HEK293 (cell line): Measurements from ENCODE around the gene MAPK12.

Experiments
- CTCF ChIA-PET: fragments of 350-600 bp; formaldehyde crosslinking; extraction: SDS; loops from one replicate; lab custom pipeline; 2021; ENCODE audit warnings: antibody characterized with exemption; lab: Yijun Ruan, JAX
- POLR2A ChIA-PET: fragments of 300-600 bp; formaldehyde crosslinking; extraction: SDS; loops from one replicate; lab custom pipeline; 2020; ENCODE audit warnings: antibody characterized with exemption, inconsistent platforms; lab: Yijun Ruan, JAX
- H3K27ac ChIP-seq: fragments of 200-500 bp; sonication (Bioruptor generic); 2 replicates; pipeline ENCODE4 v1.5.1; 2014; ENCODE audit warnings: low read depth, low read length, control low read depth, inconsistent platforms; ENCODE audit errors: extremely low read depth
- H3K36me3 ChIP-seq, 2 experiments: fragments of 200-500 bp in 1 of 2; sonication (Bioruptor generic) in 1 of 2; 1 replicate in 1 of 2; 2 replicates in 1 of 2; pipeline ENCODE4 v1.5.1; 2014 to 2017; ENCODE audit warnings: inconsistent platforms in 2 of 2, low read length in 2 of 2; ENCODE audit not compliant: control insufficient read depth in 2 of 2, insufficient read depth in 1 of 2
- H3K4me1 ChIP-seq: fragments of 200-500 bp; sonication (Bioruptor generic); 2 replicates; pipeline ENCODE4 v1.5.1; 2014; ENCODE audit warnings: mild to moderate bottlenecking, low read length, inconsistent platforms; ENCODE audit not compliant: control insufficient read depth, insufficient read depth
- H3K4me3 ChIP-seq: 2 replicates; pipeline ENCODE4 v1.5.1; 2011; ENCODE audit warnings: low read depth, mild to moderate bottlenecking, control low read depth, low read length, moderate library complexity
- H3K9me3 ChIP-seq: fragments of 200-500 bp; sonication (Bioruptor generic); 2 replicates; pipeline ENCODE4 v1.5.1; 2014; ENCODE audit warnings: low read depth, low read length, inconsistent platforms; ENCODE audit not compliant: control insufficient read depth, insufficient read depth
- BCL6B ChIP-seq: fragments of 450-650 bp; formaldehyde crosslinking; IDR thresholded peaks from 2 replicates; pipeline ENCODE4 v1.5.1; 2017; ENCODE audit warnings: missing biosample characterization, missing genetic modification characterization
- FEZF1 ChIP-seq: fragments of 450-650 bp; formaldehyde crosslinking; IDR thresholded peaks from 2 replicates; pipeline ENCODE4 v1.5.1; 2016; ENCODE audit warnings: missing biosample characterization, missing genetic modification characterization
- GLIS1 ChIP-seq: fragments of 450-650 bp; formaldehyde crosslinking; IDR thresholded peaks from 2 replicates; pipeline ENCODE4 v1.5.1; 2016; ENCODE audit warnings: missing biosample characterization, missing genetic modification characterization
- HOXD13 ChIP-seq: sonication (generic); formaldehyde crosslinking; IDR thresholded peaks from 2 replicates; pipeline ENCODE4 v1.8.0; 2022; ENCODE audit warnings: missing genetic modification reagents, borderline replicate concordance
- KLF1 ChIP-seq: fragments of 450-650 bp; formaldehyde crosslinking; IDR thresholded peaks from 2 replicates; pipeline ENCODE4 v1.5.1; 2016; ENCODE audit warnings: missing biosample characterization, missing genetic modification characterization
- KLF16 ChIP-seq: fragments of 450-650 bp; formaldehyde crosslinking; IDR thresholded peaks from 2 replicates; pipeline ENCODE4 v1.5.1; 2017; ENCODE audit warnings: missing biosample characterization, missing genetic modification characterization
- KLF8 ChIP-seq: fragments of 450-650 bp; formaldehyde crosslinking; IDR thresholded peaks from 2 replicates; pipeline ENCODE4 v1.5.1; 2016; ENCODE audit warnings: missing biosample characterization, missing genetic modification characterization
- SETDB1 ChIP-seq: IDR thresholded peaks from one replicate; pipeline ENCODE4 v1.6.1; 2017; ENCODE audit warnings: mild to moderate bottlenecking, low read length, moderate library complexity, mixed read lengths; ENCODE audit not compliant: insufficient read length
- SP3 ChIP-seq: fragments of 450-650 bp; formaldehyde crosslinking; IDR thresholded peaks from 2 replicates; pipeline ENCODE4 v1.5.1; 2016; ENCODE audit warnings: missing biosample characterization, missing genetic modification characterization
- ZBTB17 ChIP-seq: fragments of 450-650 bp; formaldehyde crosslinking; IDR thresholded peaks from 2 replicates; pipeline ENCODE4 v1.5.1; 2016; ENCODE audit warnings: missing biosample characterization, missing genetic modification characterization
- ZBTB26 ChIP-seq: fragments of 450-650 bp; formaldehyde crosslinking; optimal IDR thresholded peaks from 2 replicates; pipeline ENCODE3; 2016; ENCODE audit warnings: missing biosample characterization, mild to moderate bottlenecking, missing genetic modification characterization
- ZFHX2 ChIP-seq: fragments of 450-650 bp; formaldehyde crosslinking; conservative IDR thresholded peaks from 2 replicates; pipeline ENCODE4 v1.5.1; 2016; ENCODE audit warnings: missing biosample characterization, missing genetic modification characterization
- ZNF114 ChIP-seq: fragments of 450-650 bp; formaldehyde crosslinking; IDR thresholded peaks from 2 replicates; pipeline ENCODE4 v1.5.0; 2017; ENCODE audit warnings: missing biosample characterization, missing genetic modification characterization
- ZNF157 ChIP-seq: fragments of 450-650 bp; formaldehyde crosslinking; IDR thresholded peaks from 2 replicates; pipeline ENCODE4 v1.5.1; 2016; ENCODE audit warnings: missing biosample characterization, missing genetic modification characterization
- ZNF248 ChIP-seq: fragments of 450-650 bp; formaldehyde crosslinking; IDR thresholded peaks from 2 replicates; pipeline ENCODE4 v1.5.1; 2017; ENCODE audit warnings: missing biosample characterization, missing genetic modification characterization
- ZNF292 ChIP-seq: fragments of 450-650 bp; formaldehyde crosslinking; IDR thresholded peaks from 2 replicates; pipeline ENCODE4 v1.5.1; 2016; ENCODE audit warnings: low read depth, missing biosample characterization, missing genetic modification characterization, borderline replicate concordance
- ZNF449 ChIP-seq: fragments of 450-650 bp; formaldehyde crosslinking; IDR thresholded peaks from 2 replicates; pipeline ENCODE4 v1.5.1; 2017; ENCODE audit warnings: missing biosample characterization, mild to moderate bottlenecking, missing genetic modification characterization, moderate library complexity
- ZNF501 ChIP-seq: fragments of 450-650 bp; formaldehyde crosslinking; IDR thresholded peaks from 2 replicates; pipeline ENCODE4 v1.5.1; 2016; ENCODE audit warnings: missing biosample characterization, missing genetic modification characterization
- ZNF513 ChIP-seq: fragments of 450-650 bp; IDR thresholded peaks from 2 replicates; pipeline ENCODE4 v1.5.1; 2018; ENCODE audit warnings: missing biosample characterization, missing genetic modification characterization
- ZNF677 ChIP-seq: fragments of 450-650 bp; IDR thresholded peaks from 2 replicates; pipeline ENCODE4 v1.5.0; 2018; ENCODE audit warnings: missing biosample characterization, mild to moderate bottlenecking, missing genetic modification characterization, moderate library complexity
- ZNF704 ChIP-seq: fragments of 450-650 bp; formaldehyde crosslinking; IDR thresholded peaks from 2 replicates; pipeline ENCODE4 v1.5.1; 2016; ENCODE audit warnings: missing biosample characterization, missing genetic modification characterization
- ZXDB ChIP-seq: fragments of 450-650 bp; formaldehyde crosslinking; IDR thresholded peaks from 2 replicates; pipeline ENCODE4 v1.5.1; 2016; ENCODE audit warnings: missing biosample characterization, missing genetic modification characterization
- TF ChIP-seq, protein P1 (sequence below): fragments of 450-650 bp; formaldehyde crosslinking; IDR thresholded peaks from 2 replicates; pipeline ENCODE4 v1.5.1; 2016; ENCODE audit warnings: missing biosample characterization, missing genetic modification characterization

Gene MAPK12

DNA sequence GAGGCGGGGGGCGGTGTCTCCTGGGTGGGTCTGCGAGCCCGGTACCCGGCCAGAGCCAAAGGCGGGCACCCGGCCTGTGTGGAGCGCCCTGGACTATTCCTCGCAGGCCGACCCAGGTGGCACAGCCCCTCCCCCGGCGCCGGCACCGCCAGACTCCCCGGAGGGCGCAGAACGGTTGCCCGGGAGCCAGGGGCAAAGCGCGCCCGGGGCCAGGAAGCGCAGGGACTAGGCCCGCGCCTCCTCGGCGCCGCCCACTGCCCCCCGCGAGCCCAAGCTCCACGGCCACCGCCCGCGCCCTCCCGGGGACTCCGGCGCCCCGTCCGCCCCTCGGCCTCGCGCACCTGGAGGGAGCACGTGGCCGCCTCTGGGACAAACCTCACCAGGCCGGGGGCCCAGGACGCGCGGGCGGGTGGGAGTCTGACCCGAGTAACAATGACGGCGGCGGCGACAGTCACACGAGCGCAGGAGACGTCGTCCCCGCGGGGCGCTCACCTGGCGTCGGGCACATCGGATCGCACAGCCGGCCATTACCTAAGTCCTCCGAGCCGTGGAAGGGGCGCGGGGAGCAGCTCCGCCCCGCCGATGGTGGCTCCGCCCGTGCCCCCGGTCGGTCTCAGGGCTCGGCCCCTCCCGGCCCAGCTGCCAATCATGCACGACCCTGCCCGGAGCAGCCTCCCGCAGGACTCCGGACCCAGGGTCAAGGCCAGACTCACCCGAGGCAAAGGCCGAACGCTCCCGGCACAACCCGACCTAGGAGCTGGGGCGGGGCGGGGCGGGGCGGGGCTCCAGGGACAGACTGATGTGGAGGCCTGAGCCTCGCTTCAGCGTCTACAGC, 38.5 kb upstream of the MAPK12 start:
- ChIA-PET CTCF (interaction anchor here (0.6 kb wide), 1 partner anchor 51 kb away, joined by 5 read pairs; no protein-coding TSS in a partner anchor), POLR2A (interaction anchor here (0.9 kb wide), 1 partner anchor 12 kb away, joined by 3 read pairs; no protein-coding TSS in a partner anchor)
- no peak overlapping the region for H3K4me3 ChIP-seq
- H3K27ac ChIP-seq = no peak overlapping the region
- no peaks in the 10 kb centered on the region for H3K9me3 ChIP-seq
- TF ChIP-seq KLF1 (tag by site-specific recombination) (peak; percentile 77), ZNF114 (tag by site-specific recombination) (no peak), KLF8 (peak; percentile 82), ZNF157 (tag by site-specific recombination) (no peak)
- peaks cover 12% of the 10 kb centered on the region for H3K4me1 ChIP-seq
- peaks cover 0 to 38% of the 10 kb centered on the region in 2 experiments; a peak in 2 of 3 replicates for H3K36me3 ChIP-seq

DNA sequence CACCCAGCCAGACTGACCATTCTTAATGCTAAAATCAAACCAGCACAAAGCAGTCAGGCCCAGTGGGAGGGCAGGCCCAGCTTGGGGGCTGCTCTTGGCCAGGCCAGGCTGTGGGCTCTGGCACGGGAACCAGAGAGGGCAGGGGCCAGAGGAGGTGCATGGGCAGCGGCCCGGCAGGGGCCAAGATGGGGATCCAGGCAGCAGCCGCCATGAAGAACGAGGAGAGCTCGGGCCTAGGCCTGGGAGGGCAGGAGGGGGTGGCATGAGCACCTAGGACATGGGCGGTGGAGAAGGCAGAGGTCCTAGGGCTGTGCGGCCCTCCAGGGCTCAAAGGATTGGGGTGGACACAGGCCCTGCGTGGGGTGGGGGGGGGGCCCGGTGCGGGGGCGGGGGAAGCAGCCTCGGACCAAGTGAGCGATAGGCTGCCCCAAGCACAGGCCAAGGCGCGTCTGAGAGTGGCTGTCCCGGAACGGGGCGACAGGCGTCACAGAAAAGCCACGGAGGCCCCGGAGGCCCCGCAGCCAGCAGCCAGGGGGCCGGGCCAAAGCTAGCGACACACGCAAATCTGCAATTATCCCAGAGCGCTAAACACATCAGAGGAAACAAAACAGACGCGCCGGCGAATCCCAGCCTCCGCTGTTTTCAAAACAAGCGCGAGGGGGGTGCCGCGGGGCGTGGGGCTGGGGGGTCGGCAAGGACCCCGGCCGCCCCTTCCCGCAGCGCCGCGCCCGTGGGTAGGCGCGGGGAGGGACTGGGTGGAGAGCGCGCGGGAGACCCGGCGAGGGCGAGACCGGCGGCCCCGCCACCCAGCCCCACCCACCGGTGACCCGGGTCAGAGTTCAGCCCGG, 37.7 kb upstream of the MAPK12 start:
- Histone ChIP-seq H3K4me1 (peaks cover 5% of the 10 kb centered on the region), H3K27ac (no peak overlapping the region), H3K4me3 (no peak overlapping the region), H3K9me3 (no peaks in the 10 kb centered on the region), H3K36me3 (peaks cover 0 to 39% of the 10 kb centered on the region in 2 experiments; a peak in 2 of 3 replicates)
- CTCF ChIA-PET = interaction anchor here (0.7 to 1.2 kb wide), 4 partner anchors 21 to 43 kb away, joined by 3 to 5 read pairs (median 3); no protein-coding TSS in a partner anchor
- POLR2A ChIA-PET = interaction anchor here (0.9 kb wide), 1 partner anchor 11 kb away, joined by 3 read pairs; no protein-coding TSS in a partner anchor
- TF ChIP-seq ZBTB17 (tag by site-specific recombination) (no peak), HOXD13 (CRISPR knock-in tag) (no peak), ZNF248 (tag by site-specific recombination) (no peak), ZNF292 (tag by site-specific recombination) (no peak), ZXDB (tag by site-specific recombination) (no peak), SETDB1 (no peak), ZFHX2 (tag by site-specific recombination) (no peak), ZNF513 (tag by site-specific recombination) (no peak), ZNF677 (tag by site-specific recombination) (no peak), SP3 (no peak), FEZF1 (no peak), ZNF501 (tag by site-specific recombination) (no peak), GLIS1 (no peak; the same call in 1 of the 2 replicates), BCL6B (tag by site-specific recombination) (no peak), ZBTB26 (no peak), ZNF704 (tag by site-specific recombination) (no peak), ZNF449 (tag by site-specific recombination) (no peak), KLF16 (tag by site-specific recombination) (no peak)
- TF ChIP-seq, protein P1, sequence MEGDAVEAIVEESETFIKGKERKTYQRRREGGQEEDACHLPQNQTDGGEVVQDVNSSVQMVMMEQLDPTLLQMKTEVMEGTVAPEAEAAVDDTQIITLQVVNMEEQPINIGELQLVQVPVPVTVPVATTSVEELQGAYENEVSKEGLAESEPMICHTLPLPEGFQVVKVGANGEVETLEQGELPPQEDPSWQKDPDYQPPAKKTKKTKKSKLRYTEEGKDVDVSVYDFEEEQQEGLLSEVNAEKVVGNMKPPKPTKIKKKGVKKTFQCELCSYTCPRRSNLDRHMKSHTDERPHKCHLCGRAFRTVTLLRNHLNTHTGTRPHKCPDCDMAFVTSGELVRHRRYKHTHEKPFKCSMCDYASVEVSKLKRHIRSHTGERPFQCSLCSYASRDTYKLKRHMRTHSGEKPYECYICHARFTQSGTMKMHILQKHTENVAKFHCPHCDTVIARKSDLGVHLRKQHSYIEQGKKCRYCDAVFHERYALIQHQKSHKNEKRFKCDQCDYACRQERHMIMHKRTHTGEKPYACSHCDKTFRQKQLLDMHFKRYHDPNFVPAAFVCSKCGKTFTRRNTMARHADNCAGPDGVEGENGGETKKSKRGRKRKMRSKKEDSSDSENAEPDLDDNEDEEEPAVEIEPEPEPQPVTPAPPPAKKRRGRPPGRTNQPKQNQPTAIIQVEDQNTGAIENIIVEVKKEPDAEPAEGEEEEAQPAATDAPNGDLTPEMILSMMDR (tag by site-specific recombination) = no peak
